Adrenal gland (tissue), 12 donors: ENCODE measurements around the gene CFAP210. TPM values are rescaled to one million over a fixed set of nuclear protein-coding genes. Genes with fewer than 3 reads are reported as not detected.
"Not testable (repeated sequence)": the region's sequence is repeated elsewhere in the genome, so short reads cannot be mapped to it uniquely, and the experiment has no call there.

ENCODE experiments used
- DNase-seq, 7 donors: peaks; one replicate each; pipeline ENCODE4 v3.0.0-alpha.2; 2019 to 2020
- H3K27ac ChIP-seq, 5 donors: fragments of 200-600 bp; sonication (generic) in 4 of 5; 1 replicate in 3 of 5; 2 replicates in 2 of 5; pipeline versions ENCODE4 v1.5.1 to v1.8.0; 2016 to 2020; ENCODE audit warnings: mild to moderate bottlenecking in 1 of 5
- H3K27me3 ChIP-seq: fragments of 200-600 bp; 2 replicates; pipeline ENCODE4 v1.8.0; 2021
- H3K36me3 ChIP-seq, 2 donors: fragments of 200-600 bp; replicated peaks in 1 of 2; 1 replicate in 1 of 2; 2 replicates in 1 of 2; pipeline versions ENCODE4 v1.5.1 to v1.8.0; 2018 to 2022
- H3K4me1 ChIP-seq, 2 donors: fragments of 200-600 bp; replicated peaks in 1 of 2; 1 replicate in 1 of 2; 2 replicates in 1 of 2; pipeline versions ENCODE4 v1.5.1 to v1.8.0; 2018 to 2021
- H3K4me3 ChIP-seq, 4 donors: fragments of 200-600 bp; sonication (generic) in 3 of 4; one replicate each; pipeline ENCODE4 v1.5.1; 2016 to 2018
- H3K9me3 ChIP-seq, 3 donors: fragments of 200-600 bp; sonication (generic) in 1 of 3; replicated peaks in 1 of 3; 1 replicate in 2 of 3; 2 replicates in 1 of 3; pipeline versions ENCODE4 v1.5.1 to v1.8.0; 2016 to 2021
- POLR2A ChIP-seq, 2 donors: fragments of 450-650 bp; IDR thresholded peaks; one replicate each; pipeline ENCODE4 v1.6.1; 2017; ENCODE audit warnings: antibody characterized with exemption in 2 of 2, mild to moderate bottlenecking in 2 of 2, moderate library complexity in 1 of 2
- WGBS, 4 donors: extraction: QIAGEN DNeasy Blood & Tissue Kit in 2 of 4; methylation state at CpG; one replicate each; pipeline versions ENCODE4 v1.1.5 to v1.1.7; 2013 to 2017; 5-methylcytosine and 5-hydroxymethylcytosine counted together
- intact Hi-C, 2 donors: fragments of 100-400 bp; cut with DNase I; formaldehyde crosslinking; loops; one replicate each; pipeline versions ENCODE4 v1.14.1 to v1.15.0; 2022 to 2023
- polyA plus RNA-seq, 3 donors: library from polyadenylated mRNA; stranded (reverse); fragments of 200-250 nt in 2 of 3; fragments of 350-450 nt in 1 of 3; fragmentation: Illumina TruSeq in 1 of 3; extraction: RNeasy Lipid Tissue Mini Kit (QIAGEN cat#74804) in 1 of 3; gene quantifications; one replicate each; pipeline ENCODE4 v1.2.3, GENCODE V29; 2013 to 2014
- total RNA-seq, 9 donors: library from RNA; depleted of rRNA in 4 of 9; stranded (reverse); fragments of >200 nt in 4 of 9; fragments of 120-200 nt in 1 of 9; fragmentation: NEBNext Ultra II Directional in 1 of 9; extraction: Animal tissue kit (Norgen Biotek cat#: 25700) in 1 of 9; gene quantifications; one replicate each; pipeline versions ENCODE4 v1.1.0 to v1.2.4, GENCODE V29; 2013 to 2023
- TF ChIP-seq, protein P1 (sequence below), 6 experiments: fragments of 450-650 bp in 4 of 6; fragments of 200-600 bp in 2 of 6; sonication (generic) in 1 of 6; IDR thresholded peaks; 1 replicate in 5 of 6; 2 replicates in 1 of 6; pipeline versions ENCODE4 v1.5.1 to v1.8.0; 2016 to 2021; ENCODE audit warnings: antibody characterized with exemption in 6 of 6, mild to moderate bottlenecking in 2 of 6, moderate library complexity in 1 of 6
- donor health status: healthy with polysubstance abuse.
- donor health status: Bipolar disorder and iron deficiency.
- donor health status: DM: yes; HTN: yes; CAD: no.
- donor health status: DM: no; HTN: no; CAD: no.
- donor health status: DM: no; HTN: no; CAD: no.
- donor health status: DM: yes; HTN: yes; CAD: no.

Gene CFAP210
- total and polyA plus RNA-seq, 12 donors: 0.07 to 0.39 (median 0.32) TPM; not detected in 9

DNA sequence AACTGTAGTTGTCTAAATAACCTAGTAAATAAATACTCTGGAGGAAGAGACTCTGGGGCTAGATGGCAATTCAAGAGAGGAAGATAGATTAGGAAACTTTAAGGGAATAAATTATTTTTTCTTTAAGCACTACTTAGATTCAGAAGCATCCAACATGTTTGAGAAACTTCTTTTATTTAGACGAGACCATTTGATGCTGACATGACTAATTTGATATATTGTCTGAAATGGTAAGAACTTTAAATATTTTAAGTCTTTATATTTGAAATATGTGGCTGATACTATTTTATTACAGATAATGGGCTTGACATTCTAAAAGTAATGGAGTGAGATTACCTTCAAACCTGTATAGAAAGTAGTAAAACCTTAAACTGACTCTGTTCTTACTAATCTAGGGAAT, 73.7 kb downstream of the CFAP210 start:
- no peak overlapping the region for H3K27ac ChIP-seq
- H3K4me1 ChIP-seq: peaks cover 0 to 10% of the 10 kb centered on the region in 2 donors
- no peaks in the 10 kb centered on the region for H3K27me3 ChIP-seq
- TF ChIP-seq POLR2A (IDR thresholded peaks at IDR 0.05): no peak
- TF ChIP-seq, protein P1, sequence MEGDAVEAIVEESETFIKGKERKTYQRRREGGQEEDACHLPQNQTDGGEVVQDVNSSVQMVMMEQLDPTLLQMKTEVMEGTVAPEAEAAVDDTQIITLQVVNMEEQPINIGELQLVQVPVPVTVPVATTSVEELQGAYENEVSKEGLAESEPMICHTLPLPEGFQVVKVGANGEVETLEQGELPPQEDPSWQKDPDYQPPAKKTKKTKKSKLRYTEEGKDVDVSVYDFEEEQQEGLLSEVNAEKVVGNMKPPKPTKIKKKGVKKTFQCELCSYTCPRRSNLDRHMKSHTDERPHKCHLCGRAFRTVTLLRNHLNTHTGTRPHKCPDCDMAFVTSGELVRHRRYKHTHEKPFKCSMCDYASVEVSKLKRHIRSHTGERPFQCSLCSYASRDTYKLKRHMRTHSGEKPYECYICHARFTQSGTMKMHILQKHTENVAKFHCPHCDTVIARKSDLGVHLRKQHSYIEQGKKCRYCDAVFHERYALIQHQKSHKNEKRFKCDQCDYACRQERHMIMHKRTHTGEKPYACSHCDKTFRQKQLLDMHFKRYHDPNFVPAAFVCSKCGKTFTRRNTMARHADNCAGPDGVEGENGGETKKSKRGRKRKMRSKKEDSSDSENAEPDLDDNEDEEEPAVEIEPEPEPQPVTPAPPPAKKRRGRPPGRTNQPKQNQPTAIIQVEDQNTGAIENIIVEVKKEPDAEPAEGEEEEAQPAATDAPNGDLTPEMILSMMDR (IDR thresholded peaks at IDR 0.05): no peak
- intact Hi-C loops: no loop called here
- H3K9me3 ChIP-seq: no peaks in the 10 kb centered on the region
- H3K4me3 ChIP-seq: no peak overlapping the region
- no peak for DNase-seq
- peaks cover 0 to 7% of the 10 kb centered on the region in 2 donors for H3K36me3 ChIP-seq
- 46 to 63% (median 57%) methylated on average over 1 of the region's 1 CpG for WGBS, 4 donors

DNA sequence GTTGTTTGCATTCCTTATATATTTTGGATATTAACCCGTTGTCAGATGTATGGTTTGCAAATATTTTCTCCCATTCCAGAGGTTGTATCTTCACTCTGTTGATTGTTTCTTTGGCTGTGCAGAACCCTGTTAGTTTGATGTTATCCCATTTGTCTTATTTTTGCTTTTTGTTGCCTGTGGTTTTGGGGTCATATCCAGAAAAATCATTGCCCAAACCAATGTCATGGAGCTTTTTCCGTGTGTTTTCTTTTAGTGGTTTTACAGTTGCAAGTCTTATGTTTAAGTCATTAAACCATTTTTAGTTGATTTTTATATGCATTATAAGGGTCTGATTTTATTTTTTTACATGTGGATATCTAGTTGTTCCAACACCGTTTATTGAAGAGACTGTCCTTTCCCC, 74.3 kb downstream of the CFAP210 start:
- Histone ChIP-seq H3K27me3 (no peaks in the 10 kb centered on the region), H3K4me3 (no peak overlapping the region), H3K27ac (no peak overlapping the region), H3K9me3 (no peaks in the 10 kb centered on the region), H3K4me1 (peaks cover 0 to 10% of the 10 kb centered on the region in 2 donors), H3K36me3 (peaks cover 0 to 13% of the 10 kb centered on the region in 2 donors)
- TF ChIP-seq POLR2A (IDR thresholded peaks at IDR 0.05): no peak
- 57 to 64% (median 62%) methylated on average over 3 of the region's 3 CpGs for WGBS, 4 donors
- no peak for DNase-seq
- intact Hi-C loops: no loop called here

DNA sequence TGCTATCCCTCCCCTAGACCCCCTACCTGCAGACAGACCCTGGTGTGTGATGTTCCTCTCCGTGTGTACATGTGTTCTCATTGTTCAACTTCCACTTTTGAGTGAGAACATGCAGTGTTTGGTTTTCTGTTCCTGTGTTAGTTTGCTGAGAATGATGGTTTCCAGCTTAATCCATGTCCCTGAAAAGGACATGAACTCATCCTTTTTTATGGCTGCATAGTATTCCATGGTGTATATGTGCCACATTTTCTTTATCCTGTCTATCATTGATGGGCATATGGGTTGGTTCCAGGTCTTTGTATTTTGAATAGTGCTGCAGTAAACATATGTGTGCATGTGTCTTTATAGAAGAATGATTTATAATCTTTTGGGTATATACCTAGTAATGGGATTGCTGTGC, 78.2 kb downstream of the CFAP210 start:
- WGBS, 4 donors: 100% methylated on average over 1 of the region's 1 CpG
- H3K4me3 ChIP-seq, H3K27me3 ChIP-seq, intact Hi-C loops, H3K9me3 ChIP-seq, H3K4me1 ChIP-seq, DNase-seq, H3K27ac ChIP-seq: not testable (repeated sequence)
- peaks cover 0 to 23% of the 10 kb centered on the region in 2 donors for H3K36me3 ChIP-seq

DNA sequence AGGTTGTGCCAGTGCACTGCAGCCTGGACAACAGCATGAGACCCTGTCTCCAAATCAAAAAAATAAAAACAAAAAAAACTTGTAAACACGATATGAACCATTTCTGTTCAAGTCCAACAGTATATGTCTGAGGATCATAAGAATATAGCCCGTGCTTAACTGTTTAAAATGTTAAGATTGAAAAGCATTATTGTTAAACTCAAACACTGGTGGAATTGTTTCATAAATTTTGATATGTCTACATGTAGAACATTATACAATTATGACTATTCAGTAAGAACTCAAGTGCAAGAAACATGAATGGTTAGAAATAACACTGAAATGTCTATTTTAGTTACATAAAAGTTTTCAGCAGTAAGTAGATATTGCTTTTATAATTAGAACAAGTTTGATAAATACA, 80.3 kb downstream of the CFAP210 start:
- no peak overlapping the region for H3K27ac ChIP-seq
- peaks cover 0 to 41% of the 10 kb centered on the region in 2 donors for H3K36me3 ChIP-seq
- intact Hi-C loops: no loop called here

DNA sequence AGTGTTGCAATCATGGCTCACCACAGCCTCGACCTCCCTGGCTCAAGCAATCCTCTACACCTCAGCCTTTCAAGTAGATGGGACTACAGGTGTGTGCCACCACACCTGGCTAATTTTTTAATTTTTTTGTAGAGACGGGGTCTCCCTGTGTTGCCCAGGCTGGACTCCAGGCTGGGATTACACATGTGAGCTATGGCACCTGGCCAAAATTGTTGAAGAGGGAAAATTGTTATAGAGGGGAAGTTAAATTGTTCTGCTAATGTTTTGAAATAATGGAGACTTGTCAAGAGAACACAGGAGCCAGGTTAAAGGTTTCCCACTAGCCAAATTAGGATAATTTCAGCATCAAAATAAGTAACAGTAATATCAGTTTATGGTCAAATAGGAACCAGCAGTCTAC, 84.9 kb downstream of the CFAP210 start:
- TF ChIP-seq, protein P1 (IDR thresholded peaks at IDR 0.05): no peak
- no peak for TF ChIP-seq POLR2A (IDR thresholded peaks at IDR 0.05)
- no peaks in the 10 kb centered on the region for H3K9me3 ChIP-seq
- intact Hi-C loops: no loop called here
- WGBS, 4 donors: 76 to 94% (median 85%) methylated on average over 2 of the region's 2 CpGs
- H3K4me1 ChIP-seq: no peaks in the 10 kb centered on the region
- H3K36me3 ChIP-seq: peaks cover 0 to 65% of the 10 kb centered on the region in 2 donors
- DNase-seq: no peak
- no peak overlapping the region for H3K27ac ChIP-seq
- H3K27me3 ChIP-seq: no peaks in the 10 kb centered on the region
- no peak overlapping the region for H3K4me3 ChIP-seq

More for the DNA sequence above, 80.3 kb downstream of the CFAP210 start:
- H3K9me3 ChIP-seq: no peaks in the 10 kb centered on the region
- DNase-seq: no peak
- no peaks in the 10 kb centered on the region for H3K4me1 ChIP-seq
- H3K4me3 ChIP-seq: no peak overlapping the region
- 72 to 91% (median 86%) methylated on average over 2 of the region's 2 CpGs for WGBS, 4 donors
- H3K27me3 ChIP-seq: no peaks in the 10 kb centered on the region
- TF ChIP-seq, protein P1 (IDR thresholded peaks at IDR 0.05): no peak
- TF ChIP-seq POLR2A (IDR thresholded peaks at IDR 0.05): no peak
